HG03135 (cell line): ENCODE data around the gene DCTN3.

ENCODE experiments used
- ATAC-seq: cut with Tn5 transposase; IDR thresholded peaks from one replicate; pipeline ENCODE4 v1.9.1; 2021; ENCODE audit warnings: mild to moderate bottlenecking, moderate library complexity; ENCODE audit not compliant: unreplicated experiment

DCTN3 gene

DNA sequence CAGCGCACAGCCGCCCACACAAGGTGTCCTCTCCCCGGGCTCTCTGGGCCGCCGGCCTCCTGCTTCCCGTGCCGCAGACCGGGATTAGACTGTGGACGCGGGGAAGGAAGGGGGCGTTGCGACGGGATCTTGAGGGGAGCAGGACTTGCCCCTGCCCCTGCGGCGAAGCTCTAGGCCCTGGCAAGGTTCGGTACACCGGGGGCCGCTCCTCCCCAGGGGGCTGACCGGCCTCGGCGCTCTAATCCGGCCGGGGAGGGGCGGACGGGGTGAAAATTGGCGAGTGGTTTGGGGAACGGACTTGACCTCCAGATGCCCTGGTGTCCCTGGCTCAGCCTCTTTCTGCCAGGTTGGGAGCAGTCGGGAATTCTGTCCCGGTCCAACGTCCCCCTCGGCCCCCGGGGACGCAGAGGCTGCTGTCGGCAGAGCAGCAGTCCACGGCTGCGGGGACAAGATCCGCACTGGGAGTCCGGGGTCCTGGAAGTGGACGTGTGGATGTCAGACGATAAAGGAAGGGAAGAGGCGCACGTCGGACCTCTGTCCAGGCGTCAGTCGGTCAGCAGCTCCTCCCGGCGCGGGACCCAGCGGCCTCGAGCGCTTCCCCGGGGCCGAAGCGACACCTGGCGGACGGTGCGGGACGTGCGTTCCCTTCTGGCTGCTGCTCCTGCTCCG is 28.9 kb downstream of the DCTN3 start:
- no peak for ATAC-seq

DNA sequence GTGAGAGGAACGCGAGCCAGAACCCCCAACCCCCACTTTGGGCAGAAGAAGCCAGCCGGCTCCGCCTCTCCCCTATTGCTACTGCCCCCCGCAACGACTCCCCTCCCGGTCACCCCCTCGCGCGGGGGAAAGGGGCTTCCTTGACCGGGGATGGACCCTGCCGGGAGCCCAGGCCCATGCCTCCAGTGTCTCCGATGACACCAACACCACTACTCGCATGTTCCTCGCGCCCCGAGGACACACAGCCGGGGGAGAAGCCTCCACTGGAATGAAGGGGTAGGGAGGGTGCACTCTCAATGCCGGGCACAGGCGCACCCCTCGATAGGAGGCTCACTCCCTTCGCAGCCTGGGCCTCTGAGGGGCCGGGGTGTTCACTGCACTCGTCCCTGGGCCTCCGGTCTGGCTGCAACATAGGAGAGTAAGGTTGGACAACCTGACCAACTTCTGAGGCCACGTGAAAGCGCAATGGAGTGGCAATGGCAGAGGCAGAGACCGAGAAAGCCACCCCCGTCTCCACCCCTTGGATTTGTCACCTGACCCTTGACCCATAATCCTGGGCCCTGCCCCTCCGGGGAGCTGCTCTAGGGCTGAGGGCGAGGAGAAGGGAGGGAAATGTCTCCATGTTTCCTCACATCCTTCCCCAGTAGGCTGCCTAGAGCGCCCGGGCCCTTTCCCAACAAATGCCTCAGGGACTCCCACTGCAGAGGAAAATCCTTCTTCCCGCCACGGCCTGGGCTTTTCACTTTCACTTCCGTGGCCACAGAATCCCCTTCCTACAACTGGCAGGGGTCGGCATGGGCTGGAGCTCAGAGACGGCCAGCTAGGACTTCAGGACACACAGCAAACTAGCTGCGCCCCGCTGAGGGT is 29.7 kb downstream of the DCTN3 start:
- ATAC-seq: no peak

DNA sequence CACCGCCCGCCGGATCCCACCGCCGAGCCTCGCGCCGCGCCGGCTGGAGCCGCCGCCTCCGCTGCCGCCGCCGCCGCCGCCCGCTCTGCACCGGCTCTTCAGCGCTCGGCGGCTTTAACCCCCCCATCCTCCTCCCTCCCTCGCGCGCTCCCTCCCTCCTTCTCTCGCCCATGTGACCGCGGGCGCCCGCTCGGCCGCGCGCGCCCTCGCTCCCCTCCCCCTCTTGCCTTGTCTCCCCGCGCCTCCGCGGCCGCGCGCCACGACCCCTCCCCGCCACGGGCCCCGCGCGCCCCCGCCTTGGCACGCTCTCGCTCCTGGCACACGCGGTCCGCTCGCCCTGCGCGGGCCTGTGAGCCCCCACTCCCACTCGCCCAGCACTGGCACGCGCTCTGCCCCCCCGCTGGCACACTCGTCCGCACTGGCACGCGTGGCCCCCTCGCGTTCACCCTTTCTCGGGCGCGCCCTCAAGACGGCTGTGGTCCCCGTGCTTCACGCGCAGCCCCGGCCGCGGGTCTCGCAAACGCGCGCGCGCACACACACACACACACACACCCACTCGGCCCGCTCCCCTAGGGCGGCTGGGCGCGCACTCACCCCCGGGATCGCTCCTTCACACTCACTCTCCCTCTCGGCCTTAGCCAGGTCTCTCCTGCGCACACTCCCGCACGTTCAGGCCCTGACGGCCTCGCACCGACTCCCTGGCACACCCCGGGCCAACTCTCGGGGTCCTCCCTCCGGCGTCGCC is 30.5 kb downstream of the DCTN3 start, which contains the start of gene CNTFR:
CNTFR (minus strand) TSS at position 89 of the 745 bp plus-strand sequence. CDS start 20,743 bp downstream, outside the sequence.
- no peak for ATAC-seq

DNA sequence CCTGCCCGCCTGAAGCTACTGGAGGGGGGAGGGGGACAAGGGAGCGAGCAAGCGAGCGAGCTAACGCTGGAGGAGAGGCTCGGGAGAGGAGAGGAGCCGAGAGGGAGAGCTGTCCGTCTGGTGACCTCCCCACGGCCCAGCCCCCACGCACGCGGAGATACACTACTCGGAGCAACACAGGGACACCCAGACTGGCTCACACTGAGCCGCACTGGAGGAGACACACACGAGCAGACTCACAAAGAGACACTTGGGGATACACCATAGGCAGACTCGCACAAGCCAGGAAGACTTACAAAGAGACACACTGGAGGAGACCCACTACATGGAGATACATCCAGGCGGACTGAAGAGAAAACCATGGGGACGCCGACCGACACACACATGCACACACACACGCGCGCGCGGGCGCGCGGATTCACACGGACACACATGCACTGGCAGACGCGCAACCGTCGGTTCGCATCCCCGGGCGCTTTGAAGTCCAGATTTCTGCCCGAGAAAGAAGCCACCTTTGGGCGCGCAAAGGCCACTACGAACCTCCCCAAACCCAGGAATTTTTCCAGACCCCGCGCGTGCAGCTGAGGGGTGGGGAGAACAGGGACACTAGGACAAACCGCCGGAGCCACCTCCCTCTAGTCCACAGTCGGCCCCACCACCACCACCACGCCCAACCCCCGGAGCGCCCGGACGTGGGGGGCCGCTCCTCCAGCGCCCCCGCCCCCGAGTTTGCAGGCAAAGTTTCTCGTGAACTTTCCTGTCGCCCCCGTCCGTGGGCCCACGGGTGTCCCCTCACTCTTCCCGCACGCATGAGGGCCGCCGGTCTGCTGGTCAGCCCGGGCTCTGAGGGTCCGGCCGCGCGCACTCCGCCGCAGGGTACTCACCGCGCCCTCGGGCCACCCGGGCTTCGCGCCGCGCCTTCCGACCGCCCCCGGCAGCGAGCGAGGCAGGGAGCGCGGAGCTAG is 31.3 kb downstream of the DCTN3 start:
- no peak for ATAC-seq

DNA sequence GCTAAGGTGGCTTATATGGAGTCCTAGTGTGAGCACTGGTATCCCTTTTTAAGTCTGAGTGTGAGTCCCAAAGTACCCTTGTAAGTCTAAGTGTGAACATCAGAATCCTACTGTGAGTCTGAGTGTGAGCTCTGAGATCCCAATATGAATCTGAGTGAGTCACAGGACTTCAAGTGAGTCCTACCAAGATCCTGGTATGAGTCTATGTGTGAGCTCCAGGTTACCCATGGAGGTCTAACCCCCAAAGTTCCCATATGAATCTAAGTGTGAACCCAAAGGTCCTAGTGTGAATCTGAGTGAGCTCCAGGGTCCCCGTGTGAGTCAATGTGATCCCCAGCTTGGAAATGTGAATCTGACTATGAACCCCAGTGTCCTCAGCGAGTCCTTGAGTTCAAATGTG is 33.0 kb downstream of the DCTN3 start:
- ATAC-seq: no peak

DNA sequence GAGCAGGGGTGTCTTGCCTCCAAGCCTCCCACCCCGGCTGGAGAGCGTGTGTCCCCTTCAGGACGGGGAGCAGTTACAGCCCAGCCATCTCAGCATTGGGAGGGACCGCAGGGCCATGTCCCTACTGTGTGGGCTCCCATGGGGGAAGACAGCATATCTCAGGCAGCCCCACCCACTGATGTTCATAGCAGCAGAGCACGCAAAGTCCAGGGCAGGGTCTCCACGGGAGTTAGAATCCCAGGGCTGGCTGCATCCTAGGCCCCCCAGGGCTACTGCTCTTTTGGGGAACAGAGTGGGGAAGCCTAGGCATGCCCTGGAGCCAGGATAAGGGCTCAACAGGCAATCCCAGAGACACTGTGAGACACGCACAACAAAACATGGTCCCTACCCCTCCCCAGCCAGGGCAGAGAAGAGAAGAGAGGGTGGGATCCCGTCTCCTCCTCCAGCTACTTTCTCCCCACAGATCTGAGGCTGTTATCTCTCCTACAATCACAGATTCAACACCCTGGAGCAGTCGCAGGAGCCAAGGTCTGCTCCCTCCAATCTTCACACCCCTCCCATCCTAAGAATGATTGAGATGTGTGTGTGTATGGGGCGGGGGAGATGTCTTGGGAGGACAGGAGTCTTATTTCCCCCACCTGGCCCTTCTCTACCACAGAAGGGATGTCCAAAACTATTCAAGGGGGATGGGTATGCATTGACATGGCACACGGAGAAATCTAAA is 34.2 kb downstream of the DCTN3 start:
- no peak for ATAC-seq

DNA sequence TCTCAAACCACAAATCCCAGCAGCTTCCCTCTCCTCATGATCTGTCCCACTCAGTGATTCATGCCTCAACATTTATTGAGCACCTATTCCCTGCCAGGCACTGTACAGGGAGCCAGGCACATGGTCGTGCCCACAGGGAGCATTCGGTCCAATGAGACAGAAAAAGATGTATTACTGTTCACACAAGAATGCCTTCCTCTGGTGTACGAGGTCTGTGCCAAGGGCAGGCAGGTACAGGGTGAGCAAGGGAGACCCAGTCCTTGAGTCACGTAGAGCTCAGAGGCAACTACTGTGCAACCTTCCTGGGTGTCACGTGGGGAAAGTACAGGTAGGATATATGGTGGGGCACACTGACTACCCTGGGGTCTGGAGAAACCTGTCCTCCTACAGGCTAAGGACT is 35.3 kb downstream of the DCTN3 start:
- no peak for ATAC-seq

DNA sequence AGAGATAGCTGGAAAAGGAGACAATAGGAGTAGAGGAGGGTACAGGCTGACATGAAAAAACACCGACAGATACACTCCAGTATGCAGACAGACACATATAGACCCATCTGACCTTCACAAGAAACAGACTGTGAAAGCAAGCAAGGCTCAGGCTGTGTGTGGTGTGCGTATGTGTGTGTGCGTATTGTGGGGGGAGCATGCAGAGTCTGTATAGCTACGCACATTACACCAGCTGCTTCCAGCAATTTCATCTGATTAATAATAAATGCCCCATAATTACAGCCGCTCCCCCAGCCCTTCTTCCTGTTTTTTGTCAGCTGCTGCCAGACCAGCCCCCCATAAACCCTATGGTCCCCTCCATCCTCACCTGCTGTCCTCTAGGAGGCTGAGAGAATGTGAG is 37.5 kb downstream of the DCTN3 start:
- no peak for ATAC-seq

DNA sequence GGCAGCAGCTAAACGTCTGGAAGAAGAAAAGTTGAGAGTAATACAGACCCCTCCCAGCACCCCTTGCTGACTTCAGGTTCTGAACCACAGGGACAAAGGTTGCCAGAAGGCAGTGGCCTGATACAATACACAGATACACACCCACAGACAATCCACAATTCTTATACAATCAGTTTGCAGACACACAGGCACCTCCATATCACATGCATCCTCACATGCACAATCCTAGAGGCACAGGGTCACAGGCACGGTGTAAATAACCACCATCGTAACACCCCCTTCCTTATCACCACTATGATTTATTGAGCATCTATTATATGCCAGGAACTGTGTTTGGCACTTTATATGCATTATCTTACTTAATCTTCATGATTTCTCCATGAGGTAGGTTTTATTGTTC is 39.0 kb downstream of the DCTN3 start:
- no peak for ATAC-seq

DNA sequence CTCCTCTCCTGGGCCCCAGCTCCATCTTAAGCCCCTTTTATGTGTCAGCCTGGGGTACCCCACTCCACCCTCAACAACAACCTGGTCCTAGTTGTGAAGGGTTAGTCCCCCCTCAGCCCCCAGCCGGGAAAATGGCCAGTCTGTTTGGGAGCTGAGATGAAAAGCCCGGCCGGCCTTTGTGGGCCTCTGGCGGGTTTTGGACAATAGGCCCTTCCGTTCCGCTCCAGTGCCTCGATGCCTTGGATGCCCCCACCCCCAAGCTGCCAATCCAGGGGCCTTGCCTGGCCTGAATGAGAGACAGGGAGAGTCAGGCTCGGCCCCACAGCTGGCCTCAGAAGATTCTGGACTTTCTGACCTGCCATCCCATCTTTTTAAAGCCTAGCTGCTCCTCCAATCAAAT is 39.9 kb downstream of the DCTN3 start:
- no peak for ATAC-seq

DNA sequence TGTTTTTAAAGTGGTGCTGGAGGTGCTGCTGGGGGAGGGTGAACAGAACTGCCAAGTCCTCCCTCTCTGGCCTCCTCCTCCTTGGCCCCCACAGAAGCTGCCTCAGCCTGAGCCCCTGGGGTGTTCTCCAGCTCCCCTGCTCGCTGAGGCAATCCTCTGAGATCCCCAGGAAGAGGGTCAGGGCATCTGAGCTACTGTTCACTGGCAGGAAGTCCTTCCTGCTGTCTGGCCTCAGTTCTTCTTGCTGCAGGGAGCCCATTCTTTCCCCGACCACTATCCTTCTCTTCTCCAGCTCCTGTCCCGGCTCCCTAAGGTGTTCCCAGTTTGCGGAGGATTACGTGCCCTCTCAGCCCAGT is 40.5 kb downstream of the DCTN3 start:
- no peak for ATAC-seq

DNA sequence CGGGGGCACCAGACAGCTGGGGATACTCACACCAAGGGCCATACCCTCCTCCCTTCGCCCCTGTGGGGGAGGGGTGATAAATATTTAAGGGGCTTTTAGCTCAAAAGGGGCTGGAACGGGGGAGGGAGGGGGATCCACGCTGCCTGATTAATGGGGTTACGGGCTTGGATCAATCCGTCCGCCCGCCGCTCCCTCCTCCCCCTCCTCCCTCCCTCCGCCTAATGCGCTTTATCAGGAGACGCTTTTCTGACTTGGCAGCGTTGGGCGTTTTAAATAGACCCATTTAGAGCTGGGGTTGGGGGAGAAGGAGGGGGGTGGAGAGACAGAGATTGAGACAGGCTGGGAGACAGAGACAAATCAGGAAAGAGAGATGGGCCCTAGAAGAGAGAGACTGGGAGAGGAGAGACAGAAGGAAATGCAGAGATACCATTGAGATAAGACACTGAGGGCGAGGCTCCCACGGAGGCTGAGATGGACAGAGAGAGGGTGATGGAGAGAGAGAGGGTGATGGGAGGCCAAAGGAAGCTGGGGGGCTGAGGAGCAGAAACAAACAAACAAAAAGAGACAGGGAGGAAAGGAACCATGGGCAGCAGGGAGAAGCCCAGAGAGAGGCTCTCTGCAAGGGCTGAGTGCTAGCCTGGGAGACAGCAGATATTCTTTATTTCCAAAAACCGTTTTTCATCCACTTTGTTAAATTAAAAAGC is 41.0 kb downstream of the DCTN3 start:
- no peak for ATAC-seq

DNA sequence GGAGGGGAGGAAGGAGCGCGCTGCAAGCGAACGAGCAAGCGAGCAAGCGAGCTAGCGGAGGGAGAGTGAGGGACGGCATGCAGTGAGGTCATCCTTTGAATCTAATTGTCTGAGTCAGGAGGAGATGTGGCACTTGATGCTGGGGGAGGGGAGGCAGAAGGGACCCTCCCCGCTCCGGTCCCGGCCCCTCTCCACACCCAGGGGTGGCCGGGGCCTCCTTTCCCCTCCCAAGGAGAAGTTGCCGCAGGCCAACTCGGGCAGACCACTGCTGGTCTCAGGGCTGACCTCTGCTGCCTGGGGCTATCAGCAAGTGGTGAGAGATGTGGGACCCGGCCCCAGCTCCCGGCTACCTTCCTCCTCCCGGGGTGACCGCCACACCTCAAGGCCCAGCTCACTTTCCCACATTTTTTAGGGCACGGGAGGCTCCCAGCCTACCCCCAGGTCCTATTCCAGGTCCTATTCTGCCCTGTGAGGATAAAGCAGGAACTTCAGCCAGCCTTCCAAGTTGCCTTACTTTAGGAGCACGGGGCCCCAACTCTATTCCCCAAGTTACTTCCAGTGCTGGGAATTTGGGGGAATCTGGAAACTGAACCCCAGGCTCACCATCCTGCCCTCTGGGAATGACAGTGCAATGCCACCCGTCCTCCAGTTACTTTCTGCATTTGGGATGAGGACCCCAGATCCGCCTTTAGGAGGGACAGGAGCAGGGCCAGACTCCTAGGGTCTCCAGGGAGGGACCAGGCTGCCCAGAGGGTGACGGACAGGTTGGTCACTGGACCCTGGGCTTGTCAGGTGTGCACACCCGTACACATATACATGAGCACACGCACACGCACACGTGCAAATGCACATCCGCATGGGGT is 41.8 kb downstream of the DCTN3 start:
- no peak for ATAC-seq

DNA sequence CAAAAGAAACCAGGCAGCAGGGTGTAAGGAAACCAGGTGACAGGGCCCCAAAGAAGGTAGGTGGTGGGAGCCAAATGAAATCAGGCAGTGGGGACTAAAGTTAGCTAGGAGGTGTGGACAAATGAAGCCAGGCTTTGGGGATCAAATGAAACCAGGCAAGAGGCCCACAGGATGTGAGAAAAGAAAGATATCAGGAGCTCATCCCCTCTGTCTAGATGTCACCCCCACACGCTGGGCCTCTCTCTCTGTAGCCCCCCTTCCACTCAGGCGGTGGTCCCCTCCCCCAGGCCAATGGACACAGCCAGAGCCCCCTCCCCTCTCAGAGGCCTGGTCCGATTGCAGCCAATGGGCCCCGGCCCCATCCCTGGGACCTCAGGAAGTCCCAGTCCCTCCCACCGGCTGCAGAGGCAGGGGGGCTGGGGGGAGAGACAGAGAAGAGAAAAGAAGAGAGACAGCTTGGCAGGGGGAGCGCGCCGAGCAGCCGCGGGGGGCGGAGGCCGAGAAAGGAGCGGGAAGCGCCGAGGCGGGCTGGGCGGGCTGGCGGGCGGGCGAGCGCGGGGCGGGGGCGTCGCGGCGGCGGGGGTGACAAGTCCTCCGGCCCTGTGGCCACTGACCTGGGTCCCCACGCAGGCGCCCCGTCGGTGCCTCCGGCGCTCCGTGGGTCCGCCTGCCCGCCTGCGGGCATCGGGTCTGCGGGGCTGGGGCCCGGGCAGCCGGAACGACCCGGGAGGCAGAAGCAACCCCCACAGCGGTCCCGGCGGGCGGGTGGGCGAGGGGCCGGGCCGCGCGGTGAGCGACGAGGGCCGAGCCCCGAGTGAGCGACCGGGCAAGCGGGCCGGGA is 42.7 kb downstream of the DCTN3 start:
- no peak for ATAC-seq

DNA sequence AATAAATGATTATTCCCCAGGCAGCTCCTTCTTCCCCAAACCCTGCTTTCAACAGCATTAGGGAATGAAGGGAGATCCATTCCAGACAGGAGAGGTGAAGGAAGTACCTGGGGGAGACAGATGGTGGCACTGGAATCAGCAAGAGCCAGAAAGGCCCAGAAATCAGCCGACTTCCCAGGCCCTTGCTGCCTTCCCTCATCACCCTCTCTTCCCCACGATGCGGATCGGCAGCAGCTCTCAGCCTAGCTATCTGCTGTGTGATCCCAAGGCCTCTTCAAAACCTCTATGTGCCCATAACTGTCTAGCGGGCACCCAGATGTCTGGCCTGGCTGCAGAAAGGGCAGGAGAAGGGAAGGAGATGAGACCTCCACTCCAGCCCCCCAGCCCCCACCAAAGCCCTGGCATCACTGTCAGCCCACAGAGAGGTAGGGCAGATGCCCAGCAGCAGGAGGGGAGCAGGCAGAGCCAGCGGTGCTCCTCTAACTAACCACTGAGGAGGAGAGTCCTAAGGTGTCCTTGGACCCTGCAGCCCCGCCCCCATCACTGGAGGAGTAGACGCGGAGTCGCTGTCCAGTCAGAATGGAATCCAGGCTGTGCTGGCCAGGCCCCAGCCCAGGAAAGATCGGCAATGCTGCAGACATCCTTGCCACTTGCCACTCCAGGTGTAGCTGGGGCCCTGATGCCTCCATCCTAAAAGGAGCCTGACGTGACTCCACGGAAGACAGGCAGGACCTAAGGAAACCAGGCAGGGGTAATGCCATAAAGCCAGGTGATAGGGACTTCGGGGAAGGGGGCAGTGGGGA is 43.5 kb downstream of the DCTN3 start:
- no peak for ATAC-seq

DNA sequence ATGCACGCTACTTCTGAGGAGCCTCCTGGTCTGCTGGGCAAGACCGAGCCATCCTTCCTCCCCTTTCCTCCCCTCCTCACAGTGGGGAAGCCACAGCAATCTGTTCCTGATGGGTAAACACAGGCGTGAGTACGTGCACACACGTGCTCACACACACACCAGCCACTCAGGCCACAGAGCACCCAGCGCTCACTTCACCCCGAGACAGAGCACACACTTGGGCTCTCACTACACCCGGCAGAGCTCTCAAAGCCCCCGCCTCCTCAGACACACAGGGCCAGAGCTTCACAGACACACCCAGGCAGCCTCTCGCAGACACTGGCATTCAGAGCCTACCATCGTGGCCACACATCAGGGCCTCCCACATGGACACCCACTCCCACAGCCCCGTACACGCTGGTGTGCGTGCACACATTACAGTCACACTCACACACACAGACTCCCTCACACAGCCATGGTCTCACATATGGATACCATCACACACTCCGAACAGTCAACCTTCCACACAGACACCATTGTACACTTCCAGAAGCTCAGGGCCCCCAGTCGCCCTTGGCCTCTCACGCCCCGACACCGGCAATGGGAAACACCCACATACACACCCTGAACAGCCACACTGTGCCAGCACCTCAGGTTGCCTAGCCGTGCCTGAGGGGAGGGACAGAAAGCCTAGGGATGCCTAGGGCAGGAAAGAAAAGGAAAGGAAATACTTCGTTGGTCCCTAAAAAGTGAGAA is 44.3 kb downstream of the DCTN3 start:
- no peak for ATAC-seq
